ENCODE results near the gene CCDC198.

Gene CCDC198

GRCh38 chr14:57493467-57494181, at the start of gene CCDC198:
Gene CCDC198, minus strand, starts transcription at chr14:57493857. Its CDS starts 142 bp downstream, at chr14:57493715.
- DNase-seq (ENCODE audit: low spot score) = peak; percentile 93
- peak; percentile 98 for FAIRE-seq

- no peak for FAIRE-seq
Measured at GRCh38 chr14:57533214-57533613, 39.6 kb upstream of the CCDC198 start.

GRCh38 chr14:57530571-57530970, 36.9 kb upstream of the CCDC198 start:
- FAIRE-seq (peak; percentile 4), DNase-seq (ENCODE audit: low spot score) (peak; percentile 3)

More at GRCh38 chr14:57533214-57533613, 39.6 kb upstream of the CCDC198 start:
- peak; percentile 33 for DNase-seq (ENCODE audit: low spot score)

- FAIRE-seq (no peak), DNase-seq (ENCODE audit: low spot score) (no peak)
Measured at GRCh38 chr14:57526942-57527341, 33.3 kb upstream of the CCDC198 start.

DNA sequence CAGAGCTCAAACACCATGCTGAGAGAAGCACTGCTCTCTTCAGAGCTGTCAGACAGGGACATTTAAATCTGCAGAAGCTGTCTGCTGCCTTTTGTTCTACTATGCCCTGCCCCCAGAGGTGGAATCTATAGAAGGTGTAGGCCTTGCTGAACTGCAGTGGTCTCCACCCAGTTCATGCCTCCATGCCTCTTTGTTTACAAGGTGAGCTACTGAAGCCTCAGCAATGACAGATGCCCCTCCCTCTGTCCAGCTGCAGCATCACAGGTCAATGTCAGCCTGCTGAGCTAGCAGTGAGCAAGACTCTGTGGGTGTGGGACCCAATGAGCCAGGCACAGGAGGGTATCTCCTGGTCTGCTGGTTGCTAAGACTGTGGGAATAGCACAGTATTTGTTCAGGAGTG, 25.4 kb upstream of the CCDC198 start:
- no peak for FAIRE-seq
- DNase-seq (ENCODE audit: low spot score) = no peak

DNA sequence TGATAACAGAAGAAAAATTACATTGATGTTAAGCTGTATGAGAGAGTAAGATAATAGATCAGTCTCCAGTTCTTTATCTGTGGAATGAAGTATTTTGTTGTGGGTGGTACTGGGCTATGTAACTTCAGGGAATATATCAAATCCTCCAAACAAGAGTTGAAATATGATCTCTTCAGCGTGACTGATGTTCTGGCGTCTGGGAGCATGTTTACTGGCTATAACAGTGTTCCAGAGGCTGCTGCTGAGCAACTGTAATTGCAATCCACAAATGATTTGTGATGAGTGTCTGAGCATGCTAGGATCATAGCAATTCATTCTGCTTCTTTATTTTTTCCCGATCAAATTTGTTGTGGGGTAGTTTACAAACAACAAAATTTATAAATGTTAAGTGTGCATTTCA, 18.6 kb upstream of the CCDC198 start:
- FAIRE-seq = no peak

DNA sequence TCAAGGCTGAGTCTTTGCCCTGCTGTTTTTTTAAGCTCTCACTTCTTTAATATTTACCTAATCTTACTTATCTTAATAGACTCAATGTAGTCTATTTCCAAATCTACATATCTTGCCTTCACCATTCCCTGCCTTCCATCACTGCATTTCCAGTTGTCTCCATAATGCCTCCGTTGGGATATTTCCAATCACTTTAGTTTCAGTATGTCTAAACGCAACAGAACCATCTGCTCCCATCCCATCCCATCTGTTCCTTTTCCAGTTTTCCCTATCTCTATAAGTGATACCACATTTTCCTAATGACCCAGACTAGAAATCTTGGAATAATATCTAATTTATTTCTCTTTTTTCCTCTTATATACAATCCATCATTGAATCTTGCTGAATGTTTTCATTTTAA, 15.1 kb upstream of the CCDC198 start:
- DNase-seq (ENCODE audit: low spot score) (no peak), FAIRE-seq (no peak)

More for the DNA sequence above, 18.6 kb upstream of the CCDC198 start:
- DNase-seq (ENCODE audit: low spot score) = no peak

GRCh38 chr14:57502586-57503254, 9.1 kb upstream of the CCDC198 start:
- FAIRE-seq = no peak
- DNase-seq (ENCODE audit: low spot score) = no peak

DNA sequence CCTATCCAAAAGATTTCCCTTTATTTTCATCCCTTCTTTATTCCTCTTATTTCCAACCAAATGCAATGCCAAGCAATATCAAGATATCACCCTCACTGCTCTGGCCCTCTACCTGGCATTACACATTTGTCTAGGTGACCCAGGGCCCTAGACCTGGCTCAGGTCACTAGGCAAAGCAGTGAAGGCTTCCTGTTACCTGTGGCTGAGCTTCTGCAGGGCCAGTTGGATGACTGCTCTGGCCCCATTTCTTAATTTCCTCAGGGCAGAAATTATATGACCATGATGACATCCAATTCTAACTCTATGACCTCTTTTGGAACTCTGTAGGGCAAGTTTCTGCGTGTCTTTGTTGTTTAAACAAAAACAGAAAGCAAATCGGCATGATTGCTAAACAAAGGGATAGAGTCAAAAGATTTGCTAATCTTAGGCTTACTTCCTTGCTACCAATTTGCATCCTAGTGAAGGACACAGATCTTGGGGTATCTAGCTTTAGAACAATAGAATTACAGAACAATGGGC, 7.4 kb upstream of the CCDC198 start:
- DNase-seq (ENCODE audit: low spot score) (no peak), FAIRE-seq (no peak)

DNA sequence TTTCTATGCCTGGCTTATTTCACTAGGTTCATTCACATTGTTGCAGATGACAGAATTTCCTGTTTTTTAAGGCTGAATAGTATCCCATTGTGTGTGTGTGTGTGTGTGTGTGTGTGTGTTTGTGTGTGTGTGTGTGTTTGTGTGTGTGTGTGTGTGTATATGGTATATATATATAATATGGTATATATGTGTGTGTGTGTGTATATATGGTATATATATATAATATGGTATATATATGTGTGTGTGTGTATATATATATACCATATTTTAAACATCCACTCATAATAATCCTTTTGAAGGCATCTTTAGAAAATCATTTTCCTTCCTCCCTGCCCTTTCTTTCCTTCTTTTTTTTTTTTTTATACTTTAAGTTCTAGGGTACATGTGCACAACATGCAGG, 5.0 kb upstream of the CCDC198 start:
- peak; percentile 44 for FAIRE-seq
- no peak for DNase-seq (ENCODE audit: low spot score)

GRCh38 chr14:57498035-57498434, 4.4 kb upstream of the CCDC198 start:
- FAIRE-seq (no peak), DNase-seq (ENCODE audit: low spot score) (no peak)

DNA sequence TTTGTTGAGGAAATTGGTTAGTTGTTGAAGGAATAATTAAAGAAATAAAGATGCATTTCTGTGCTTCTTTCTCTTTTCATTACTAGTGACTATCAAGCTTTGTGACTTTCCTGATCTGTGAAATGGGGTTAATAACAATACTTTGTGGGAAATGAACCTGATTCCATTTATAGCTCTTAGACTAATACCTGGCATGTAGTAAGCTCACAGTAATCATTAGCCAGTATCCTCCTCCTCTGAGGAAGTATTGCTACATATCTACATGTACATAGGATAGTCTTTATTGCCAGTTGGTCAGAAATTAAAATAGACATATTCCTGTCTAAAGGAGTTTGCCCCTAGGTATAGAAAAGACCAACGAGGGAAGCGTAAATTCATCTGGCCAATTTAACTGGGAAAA, 1.8 kb upstream of the CCDC198 start:
- peak; percentile 62 for FAIRE-seq
- DNase-seq (ENCODE audit: low spot score) = peak; percentile 20

DNA sequence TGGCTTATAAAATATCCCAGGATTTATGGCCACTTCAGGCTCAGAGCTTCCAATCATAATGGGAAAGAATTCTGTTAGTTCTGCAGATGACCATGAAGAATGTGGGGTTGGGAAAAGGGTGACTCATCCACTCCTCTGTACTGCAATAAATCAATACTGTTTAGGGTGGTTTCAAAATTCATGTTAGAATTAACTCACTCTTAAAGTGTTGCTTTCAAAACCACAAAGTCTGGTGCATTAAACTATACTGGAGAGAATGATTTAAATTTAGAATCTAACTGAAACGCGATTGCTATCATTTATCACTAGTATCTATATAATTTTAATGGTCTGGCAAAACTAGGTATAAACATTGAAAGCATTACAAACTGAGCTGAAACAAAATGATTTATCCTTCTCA, 798 bp downstream of the CCDC198 start:
- FAIRE-seq (peak; percentile 92), DNase-seq (ENCODE audit: low spot score) (peak; percentile 79)

DNA sequence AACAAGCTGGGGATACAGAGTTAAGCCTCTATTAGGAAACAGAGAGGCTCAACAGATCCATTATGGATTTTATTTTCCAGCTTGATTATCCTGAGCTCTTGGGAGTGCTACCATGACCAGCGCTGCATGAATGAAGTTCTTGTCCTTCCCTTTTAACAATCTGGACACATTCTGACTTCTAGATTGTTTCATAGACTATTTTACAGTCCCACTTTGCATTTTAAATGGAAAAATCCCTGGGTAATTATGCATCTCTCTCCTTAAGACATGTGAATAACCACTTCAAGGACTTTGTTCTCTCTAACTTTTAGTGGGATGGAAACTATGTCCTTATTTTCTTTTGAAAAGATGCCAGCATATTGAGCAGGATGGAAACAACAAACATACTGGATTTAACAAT, 2.0 kb downstream of the CCDC198 start:
- FAIRE-seq = no peak
- no peak for DNase-seq (ENCODE audit: low spot score)

- FAIRE-seq = peak; percentile 88
- DNase-seq (ENCODE audit: low spot score) = peak; percentile 68
Measured at GRCh38 chr14:57487771-57488170, 5.9 kb downstream of the CCDC198 start.

DNA sequence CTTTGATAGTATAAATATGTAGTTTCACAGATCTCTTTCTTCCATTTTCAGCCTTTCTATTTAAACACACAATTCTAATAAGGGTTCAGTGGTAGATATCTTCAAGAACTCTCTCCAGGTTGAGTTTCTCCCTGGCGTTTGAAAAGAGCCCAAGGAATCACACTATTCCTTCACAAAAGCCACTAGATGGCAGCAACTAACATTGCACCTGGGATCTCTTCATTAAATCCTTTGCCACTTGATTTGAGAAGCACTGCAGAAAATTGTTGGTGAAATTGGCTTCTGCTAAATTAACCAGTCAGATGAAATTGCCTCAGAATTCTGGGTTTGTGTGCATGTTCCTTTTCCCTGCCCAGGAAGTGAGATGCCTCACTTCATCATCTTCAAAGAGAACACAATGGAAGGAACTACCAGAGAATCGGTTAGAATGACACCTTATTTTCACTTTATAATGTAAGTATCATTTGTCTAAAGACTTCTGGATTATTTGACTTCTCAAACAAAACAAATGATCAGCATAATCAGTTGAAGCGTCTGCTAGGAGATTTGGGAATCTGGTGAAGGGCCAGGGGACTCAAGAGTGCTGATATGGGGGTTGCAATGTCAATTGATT, 6.8 kb downstream of the CCDC198 start:
- FAIRE-seq = peak; percentile 76
- peak; percentile 17 for DNase-seq (ENCODE audit: low spot score)

GRCh38 chr14:57485635-57486034, 8.0 kb downstream of the CCDC198 start:
- FAIRE-seq (no peak), DNase-seq (ENCODE audit: low spot score) (no peak)

- DNase-seq (ENCODE audit: low spot score) = no peak
- FAIRE-seq = no peak
Measured at GRCh38 chr14:57482120-57482519, 11.5 kb downstream of the CCDC198 start.

DNA sequence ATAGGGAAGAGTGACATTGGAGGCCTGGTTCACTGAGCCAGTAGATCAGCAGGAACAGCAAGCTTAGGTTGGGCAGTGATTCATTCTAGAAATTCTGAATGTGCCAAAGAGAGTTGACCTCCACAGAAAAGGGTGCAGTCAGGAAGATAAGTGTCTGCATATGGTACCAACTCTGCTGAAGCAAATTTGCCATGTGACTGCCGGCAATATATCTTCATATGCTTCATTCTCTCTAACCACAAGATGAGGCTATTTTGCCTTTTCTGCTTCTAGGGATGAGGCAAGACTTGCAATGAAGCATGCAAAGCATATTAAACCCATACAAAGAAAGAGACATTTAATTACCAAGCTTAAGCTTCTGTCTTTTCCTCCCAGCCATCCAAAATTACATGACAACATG, 13.6 kb downstream of the CCDC198 start:
- peak; percentile 76 for FAIRE-seq
- peak; percentile 44 for DNase-seq (ENCODE audit: low spot score)

DNA sequence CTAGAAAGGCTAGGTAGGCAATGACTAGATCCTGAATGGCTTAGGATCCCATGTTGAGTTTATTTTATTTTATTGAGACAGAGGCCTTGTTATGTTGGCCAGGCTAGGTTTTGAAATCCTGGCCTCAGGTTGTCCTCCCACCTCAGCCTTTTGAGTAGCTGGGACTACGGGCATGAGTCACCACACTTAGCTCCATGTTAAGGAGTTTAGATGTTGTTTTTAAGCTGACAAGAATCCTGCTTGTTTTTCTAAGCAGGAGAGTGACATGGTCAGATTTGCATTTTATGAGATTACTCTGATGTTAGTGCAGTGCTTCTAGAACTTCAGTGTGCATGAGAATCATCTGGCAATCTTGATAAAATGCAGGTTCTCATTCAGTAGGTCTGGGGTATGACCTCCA, 14.5 kb downstream of the CCDC198 start:
- FAIRE-seq = no peak
- no peak for DNase-seq (ENCODE audit: low spot score)

DNA sequence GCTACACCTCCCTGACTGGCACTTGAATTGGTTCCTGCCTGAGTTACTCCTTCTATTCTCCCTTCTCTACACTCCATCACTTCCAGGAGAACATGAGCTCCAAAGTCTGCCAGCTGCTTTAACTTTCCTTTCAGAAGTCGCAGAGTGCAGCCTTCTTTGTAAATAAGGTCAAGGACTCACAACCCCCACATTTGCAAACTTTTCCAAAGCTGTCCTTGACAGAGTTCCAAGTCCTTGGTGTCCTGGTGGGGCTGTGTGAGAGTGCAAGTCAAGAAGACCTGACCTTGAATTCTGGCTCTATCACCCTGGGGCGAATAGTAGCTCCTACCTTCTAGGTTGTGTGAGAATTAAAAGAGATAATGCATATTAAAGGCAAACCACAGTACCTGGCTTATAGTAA, 15.6 kb downstream of the CCDC198 start:
- no peak for FAIRE-seq

GRCh38 chr14:57470909-57471308, 22.7 kb downstream of the CCDC198 start:
- DNase-seq (ENCODE audit: low spot score) = no peak
- FAIRE-seq = no peak

More for the DNA sequence above, 15.6 kb downstream of the CCDC198 start:
- DNase-seq (ENCODE audit: low spot score) = no peak
